SU-DHL-6 (cell line): ENCODE measurements around the gene CRY2.

Source experiments
- H2AFZ ChIP-seq: fragments of 200-600 bp; sonication (generic); 2 replicates; pipeline ENCODE4 v1.6.1; 2014; ENCODE audit warnings: low read depth, mild to moderate bottlenecking, moderate library complexity, mixed read lengths, antibody characterized with exemption, low read length; ENCODE audit not compliant: severe bottlenecking
- H3F3A ChIP-seq: fragments of 200-600 bp; shearing (Covaris generic); 2 replicates; pipeline ENCODE4 v1.6.0; 2016; ENCODE audit warnings: antibody characterized with exemption, mild to moderate bottlenecking; ENCODE audit not compliant: insufficient read depth
- H3K27ac ChIP-seq: fragments of 200-600 bp; sonication (generic); 2 replicates; pipeline ENCODE4 v1.5.1; 2016; ENCODE audit warnings: low read depth, mild to moderate bottlenecking, low read length, moderate library complexity, mixed read lengths
- H3K27me3 ChIP-seq: fragments of 200-600 bp; sonication (generic), shearing (Covaris generic); 2 replicates; pipeline ENCODE4 v1.6.0; 2014; ENCODE audit warnings: mild to moderate bottlenecking, low read length
- H3K36me3 ChIP-seq: fragments of 200-600 bp; sonication (generic); 2 replicates; pipeline ENCODE4 v1.6.1; 2014; ENCODE audit warnings: mild to moderate bottlenecking, low read length, mixed read lengths
- H3K4me2 ChIP-seq: fragments of 300-600, 200-600 bp; shearing (Covaris generic), sonication (generic); 2 replicates; pipeline ENCODE4 v1.6.0; 2014; ENCODE audit warnings: low read length, low read depth, mild to moderate bottlenecking; ENCODE audit not compliant: poor library complexity, severe bottlenecking
- H3K4me3 ChIP-seq: fragments of 200-600 bp; sonication (generic); 2 replicates; pipeline ENCODE4 v1.5.1; 2014; ENCODE audit warnings: antibody characterized with exemption, low read length, mild to moderate bottlenecking, mixed read lengths; ENCODE audit not compliant: insufficient read depth, poor library complexity, severe bottlenecking
- H3K79me2 ChIP-seq: fragments of 200-600 bp; sonication (generic); 2 replicates; pipeline ENCODE4 v1.6.1; 2014; ENCODE audit warnings: mild to moderate bottlenecking, low read length, moderate library complexity; ENCODE audit not compliant: insufficient read depth
- H3K9ac ChIP-seq: fragments of 200-600 bp; sonication (generic); 2 replicates; pipeline ENCODE4 v1.7.0; 2014; ENCODE audit warnings: mild to moderate bottlenecking, low read length
- H3K9me2 ChIP-seq: fragments of 200-600 bp; sonication (generic); replicated peaks from 2 replicates; pipeline ENCODE4 v1.6.1; 2014; ENCODE audit warnings: low read length; ENCODE audit not compliant: insufficient read depth
- H3K9me3 ChIP-seq: fragments of 200-600 bp; sonication (generic); 2 replicates; pipeline ENCODE4 v1.6.1; 2014; ENCODE audit warnings: low read length, mixed read lengths; ENCODE audit not compliant: insufficient read depth
- H4K20me1 ChIP-seq: fragments of 200-600 bp; sonication (generic); 2 replicates; pipeline ENCODE4 v1.6.1; 2014; ENCODE audit warnings: low read depth, mild to moderate bottlenecking, antibody characterized with exemption, low read length, moderate library complexity, mixed read lengths
- CTCF ChIP-seq: fragments of 200-600 bp; sonication (generic); IDR thresholded peaks from one replicate; pipeline ENCODE4 v1.5.1; 2017; ENCODE audit warnings: antibody characterized with exemption, mild to moderate bottlenecking, low read length, moderate library complexity; ENCODE audit not compliant: insufficient read depth, poor library complexity, severe bottlenecking
- EZH2phosphoT487 ChIP-seq: fragments of 200-600 bp; sonication (generic), shearing (Covaris generic); conservative IDR thresholded peaks from 2 replicates; pipeline ENCODE4 v1.6.1; 2018; ENCODE audit warnings: mild to moderate bottlenecking, antibody characterized with exemption, low read length, moderate library complexity, mixed read lengths

CRY2 gene

GRCh38 chr11:45924036-45924915, 77.0 kb downstream of the CRY2 start:
- Histone ChIP-seq H3K9me3 (no peaks in the 10 kb centered on the region), H3K36me3 (no peaks in the 10 kb centered on the region), H3K4me3 (no peak overlapping the region), H3K4me2 (no peak overlapping the region), H3K9me2 (no peaks in the 10 kb centered on the region), H4K20me1 (no peaks in the 10 kb centered on the region), H3F3A (peaks cover 2% of the 10 kb centered on the region), H2AFZ (no peak overlapping the region), H3K27me3 (no peaks in the 10 kb centered on the region), H3K9ac (no peak overlapping the region), H3K27ac (no peak overlapping the region), H3K79me2 (no peaks in the 10 kb centered on the region)
- TF ChIP-seq CTCF (no peak), EZH2phosphoT487 (no peak)

DNA sequence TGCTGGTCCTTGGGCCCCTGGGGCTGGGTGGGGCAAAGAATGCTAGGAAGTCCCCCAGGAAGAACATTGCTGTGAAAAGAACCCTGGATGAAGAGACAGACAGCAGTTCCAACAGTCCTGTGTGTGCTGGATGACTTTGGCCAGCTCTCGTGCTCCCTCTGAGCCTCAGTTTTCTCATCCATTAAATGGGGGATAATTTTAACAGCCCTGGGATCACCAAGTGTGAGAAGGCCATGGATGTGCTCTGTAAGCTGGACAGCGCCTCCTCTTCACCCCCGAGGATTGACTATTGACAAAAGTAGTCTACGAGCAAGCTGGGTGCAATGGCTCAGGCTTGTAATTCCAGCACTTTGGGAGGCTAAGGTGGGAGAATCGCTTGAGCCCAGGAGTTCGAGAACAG, 77.7 kb downstream of the CRY2 start:
- Histone ChIP-seq H3K9ac (no peak overlapping the region), H2AFZ (no peak overlapping the region), H3K9me3 (no peaks in the 10 kb centered on the region), H3F3A (peaks cover 7% of the 10 kb centered on the region), H3K4me3 (no peak overlapping the region), H3K36me3 (no peaks in the 10 kb centered on the region), H4K20me1 (no peaks in the 10 kb centered on the region), H3K9me2 (no peaks in the 10 kb centered on the region), H3K4me2 (no peak overlapping the region), H3K79me2 (no peaks in the 10 kb centered on the region), H3K27me3 (no peaks in the 10 kb centered on the region), H3K27ac (no peak overlapping the region)
- no peak for TF ChIP-seq CTCF
- no peak for TF ChIP-seq EZH2phosphoT487

DNA sequence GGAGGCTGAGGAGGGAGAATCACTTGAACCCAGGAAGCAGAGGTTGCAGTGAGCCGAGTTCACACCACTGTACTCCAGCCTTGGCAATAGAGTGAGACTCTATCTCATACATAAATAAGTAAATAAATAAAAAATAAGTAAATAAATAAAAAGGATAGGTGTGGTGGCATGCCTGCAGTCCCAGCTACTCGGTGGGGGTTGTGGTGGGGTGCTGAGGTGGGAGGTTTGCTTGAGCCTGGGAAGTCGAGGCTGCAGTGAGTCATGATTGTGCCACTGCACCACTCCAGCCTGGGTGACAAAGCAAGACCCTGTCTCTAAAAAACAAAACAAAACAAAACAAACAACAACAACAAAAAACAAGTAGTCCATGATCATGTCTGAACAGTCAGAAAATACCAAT, 78.3 kb downstream of the CRY2 start:
- Histone ChIP-seq H3F3A (peaks cover 10% of the 10 kb centered on the region), H3K79me2 (no peaks in the 10 kb centered on the region), H3K27me3 (no peaks in the 10 kb centered on the region), H3K9ac (no peak overlapping the region), H3K9me3 (no peaks in the 10 kb centered on the region), H4K20me1 (no peaks in the 10 kb centered on the region), H3K4me3 (no peak overlapping the region), H3K9me2 (no peaks in the 10 kb centered on the region), H3K4me2 (no peak overlapping the region), H3K27ac (no peak overlapping the region), H3K36me3 (no peaks in the 10 kb centered on the region), H2AFZ (no peak overlapping the region)
- TF ChIP-seq CTCF (no peak), EZH2phosphoT487 (no peak)
